SU-DHL-6 (cell line): ENCODE data around the gene KCNQ4.

Source experiments
- H2AFZ ChIP-seq: fragments of 200-600 bp; sonication (generic); 2 replicates; pipeline ENCODE4 v1.6.1; 2014; ENCODE audit warnings: low read depth, mild to moderate bottlenecking, moderate library complexity, mixed read lengths, antibody characterized with exemption, low read length; ENCODE audit not compliant: severe bottlenecking
- H3F3A ChIP-seq: fragments of 200-600 bp; shearing (Covaris generic); 2 replicates; pipeline ENCODE4 v1.6.0; 2016; ENCODE audit warnings: antibody characterized with exemption, mild to moderate bottlenecking; ENCODE audit not compliant: insufficient read depth
- H3K27ac ChIP-seq: fragments of 200-600 bp; sonication (generic); 2 replicates; pipeline ENCODE4 v1.5.1; 2016; ENCODE audit warnings: low read depth, mild to moderate bottlenecking, low read length, moderate library complexity, mixed read lengths
- H3K27me3 ChIP-seq: fragments of 200-600 bp; sonication (generic), shearing (Covaris generic); 2 replicates; pipeline ENCODE4 v1.6.0; 2014; ENCODE audit warnings: mild to moderate bottlenecking, low read length
- H3K36me3 ChIP-seq: fragments of 200-600 bp; sonication (generic); 2 replicates; pipeline ENCODE4 v1.6.1; 2014; ENCODE audit warnings: mild to moderate bottlenecking, low read length, mixed read lengths
- H3K4me2 ChIP-seq: fragments of 300-600, 200-600 bp; shearing (Covaris generic), sonication (generic); 2 replicates; pipeline ENCODE4 v1.6.0; 2014; ENCODE audit warnings: low read length, low read depth, mild to moderate bottlenecking; ENCODE audit not compliant: poor library complexity, severe bottlenecking
- H3K4me3 ChIP-seq: fragments of 200-600 bp; sonication (generic); 2 replicates; pipeline ENCODE4 v1.5.1; 2014; ENCODE audit warnings: antibody characterized with exemption, low read length, mild to moderate bottlenecking, mixed read lengths; ENCODE audit not compliant: insufficient read depth, poor library complexity, severe bottlenecking
- H3K79me2 ChIP-seq: fragments of 200-600 bp; sonication (generic); 2 replicates; pipeline ENCODE4 v1.6.1; 2014; ENCODE audit warnings: mild to moderate bottlenecking, low read length, moderate library complexity; ENCODE audit not compliant: insufficient read depth
- H3K9ac ChIP-seq: fragments of 200-600 bp; sonication (generic); 2 replicates; pipeline ENCODE4 v1.7.0; 2014; ENCODE audit warnings: mild to moderate bottlenecking, low read length
- H3K9me2 ChIP-seq: fragments of 200-600 bp; sonication (generic); replicated peaks from 2 replicates; pipeline ENCODE4 v1.6.1; 2014; ENCODE audit warnings: low read length; ENCODE audit not compliant: insufficient read depth
- H3K9me3 ChIP-seq: fragments of 200-600 bp; sonication (generic); 2 replicates; pipeline ENCODE4 v1.6.1; 2014; ENCODE audit warnings: low read length, mixed read lengths; ENCODE audit not compliant: insufficient read depth
- H4K20me1 ChIP-seq: fragments of 200-600 bp; sonication (generic); 2 replicates; pipeline ENCODE4 v1.6.1; 2014; ENCODE audit warnings: low read depth, mild to moderate bottlenecking, antibody characterized with exemption, low read length, moderate library complexity, mixed read lengths
- CTCF ChIP-seq: fragments of 200-600 bp; sonication (generic); IDR thresholded peaks from one replicate; pipeline ENCODE4 v1.5.1; 2017; ENCODE audit warnings: antibody characterized with exemption, mild to moderate bottlenecking, low read length, moderate library complexity; ENCODE audit not compliant: insufficient read depth, poor library complexity, severe bottlenecking
- EZH2phosphoT487 ChIP-seq: fragments of 200-600 bp; sonication (generic), shearing (Covaris generic); conservative IDR thresholded peaks from 2 replicates; pipeline ENCODE4 v1.6.1; 2018; ENCODE audit warnings: mild to moderate bottlenecking, antibody characterized with exemption, low read length, moderate library complexity, mixed read lengths

KCNQ4 gene

DNA sequence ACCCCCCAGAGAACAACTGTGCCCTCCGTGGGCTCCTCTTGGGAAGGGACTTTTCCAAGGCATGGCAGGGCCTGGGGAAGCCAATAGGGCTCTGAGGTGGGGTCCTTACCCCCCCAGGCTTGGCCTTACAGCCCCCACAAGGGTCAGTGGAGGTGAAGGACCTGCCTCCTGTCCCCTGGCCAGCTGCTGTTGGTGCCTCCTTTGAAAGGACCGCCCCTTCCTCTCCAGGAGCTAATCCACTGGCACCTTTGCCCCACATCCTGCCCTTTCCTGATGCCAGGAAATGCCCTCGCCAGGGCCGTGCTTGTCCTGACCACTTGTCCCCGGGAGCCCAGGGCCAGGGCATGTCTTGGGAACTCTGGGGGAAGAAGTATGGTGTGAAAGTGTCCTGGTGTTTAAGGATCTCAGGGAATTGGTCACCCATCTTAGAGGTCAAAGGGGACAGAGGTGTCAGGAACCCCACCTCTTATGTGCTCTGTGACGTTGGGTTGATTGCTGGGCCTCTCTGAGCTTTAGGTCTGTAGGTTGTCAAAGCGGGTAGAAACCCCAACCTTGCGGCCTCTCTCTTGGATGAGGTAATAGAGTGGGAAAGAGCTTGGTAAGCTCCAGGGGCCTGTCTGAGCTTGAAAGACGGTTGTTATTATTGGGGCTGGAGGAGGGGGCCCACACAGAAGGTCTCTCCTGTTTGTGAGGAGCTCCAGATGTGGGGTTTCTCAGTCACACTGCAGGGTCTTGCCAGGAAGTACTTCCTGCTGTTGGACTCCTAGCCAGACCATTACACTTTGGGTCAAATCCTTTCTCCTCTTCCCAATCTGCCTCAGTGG, 2.8 kb downstream of the KCNQ4 start:
- H4K20me1 ChIP-seq: no peaks in the 10 kb centered on the region
- no peaks in the 10 kb centered on the region for H3K9me3 ChIP-seq
- no peaks in the 10 kb centered on the region for H3K27me3 ChIP-seq
- H3K9ac ChIP-seq: no peak overlapping the region
- H3K79me2 ChIP-seq: no peaks in the 10 kb centered on the region
- TF ChIP-seq EZH2phosphoT487 (no peak), CTCF (no peak)
- no peaks in the 10 kb centered on the region for H3F3A ChIP-seq
- H3K36me3 ChIP-seq: no peaks in the 10 kb centered on the region
- no peak overlapping the region for H2AFZ ChIP-seq
- no peaks in the 10 kb centered on the region for H3K9me2 ChIP-seq
- H3K4me2 ChIP-seq: no peak overlapping the region
- H3K27ac ChIP-seq: no peak overlapping the region
- no peak overlapping the region for H3K4me3 ChIP-seq

- Histone ChIP-seq H4K20me1 (no peaks in the 10 kb centered on the region), H2AFZ (no peak overlapping the region), H3K27me3 (no peaks in the 10 kb centered on the region), H3K9me2 (no peaks in the 10 kb centered on the region), H3K36me3 (no peaks in the 10 kb centered on the region), H3K4me2 (no peak overlapping the region), H3F3A (no peaks in the 10 kb centered on the region), H3K4me3 (no peak overlapping the region), H3K9me3 (no peaks in the 10 kb centered on the region), H3K79me2 (no peaks in the 10 kb centered on the region), H3K27ac (no peak overlapping the region), H3K9ac (no peak overlapping the region)
- TF ChIP-seq CTCF (no peak), EZH2phosphoT487 (no peak)
Measured at GRCh38 chr1:40786995-40787705, 3.6 kb downstream of the KCNQ4 start.

- Histone ChIP-seq H3K27me3 (no peaks in the 10 kb centered on the region), H3K27ac (no peak overlapping the region), H3F3A (no peaks in the 10 kb centered on the region), H3K36me3 (no peaks in the 10 kb centered on the region), H4K20me1 (no peaks in the 10 kb centered on the region), H3K4me2 (no peak overlapping the region), H3K9me2 (no peaks in the 10 kb centered on the region), H2AFZ (no peak overlapping the region), H3K4me3 (no peak overlapping the region), H3K9ac (no peak overlapping the region), H3K79me2 (no peaks in the 10 kb centered on the region), H3K9me3 (no peaks in the 10 kb centered on the region)
- TF ChIP-seq EZH2phosphoT487: no peak
- TF ChIP-seq CTCF: no peak
Measured at GRCh38 chr1:40787737-40788560, 4.4 kb downstream of the KCNQ4 start.
